Neural progenitor cell (in vitro differentiated cells): ENCODE measurements around the gene STRIP1.

ENCODE experiments used
- EZH2 ChIP-seq: fragments of 200-600 bp; sonication (generic); IDR thresholded peaks from 2 replicates; pipeline ENCODE4 v1.6.1; 2017; ENCODE audit warnings: antibody characterized with exemption, mild to moderate bottlenecking, moderate library complexity
- EZH2phosphoT487 ChIP-seq: fragments of 200-600 bp; sonication (generic); IDR thresholded peaks from 2 replicates; pipeline ENCODE4 v1.6.1; 2017; ENCODE audit warnings: antibody characterized with exemption
- TF ChIP-seq, protein P1 (sequence below): fragments of 200-600 bp; sonication (generic); IDR thresholded peaks from 2 replicates; pipeline ENCODE4 v1.5.1; 2017; ENCODE audit warnings: antibody characterized with exemption, mild to moderate bottlenecking

DNA sequence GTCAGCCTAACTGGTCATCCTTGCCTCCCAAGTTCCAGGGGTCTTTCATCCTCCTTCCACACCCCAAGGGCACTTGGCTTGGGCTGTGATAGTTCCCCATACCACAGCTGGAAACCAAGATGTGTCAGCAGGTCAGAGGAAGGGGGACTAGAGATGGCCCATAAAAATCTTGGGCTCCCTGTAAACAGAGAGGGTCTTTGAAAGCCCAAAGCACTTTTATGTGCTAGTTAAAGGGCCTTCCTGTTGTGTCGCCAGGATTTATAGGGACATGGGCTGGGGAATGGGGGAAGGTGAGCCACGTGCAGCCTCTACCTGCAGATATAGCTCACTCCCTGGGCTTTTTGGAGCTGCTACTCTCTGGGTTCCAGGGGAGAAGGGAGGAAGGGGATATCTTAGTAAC lies 65.9 kb downstream of the STRIP1 start:
- TF ChIP-seq, protein P1, sequence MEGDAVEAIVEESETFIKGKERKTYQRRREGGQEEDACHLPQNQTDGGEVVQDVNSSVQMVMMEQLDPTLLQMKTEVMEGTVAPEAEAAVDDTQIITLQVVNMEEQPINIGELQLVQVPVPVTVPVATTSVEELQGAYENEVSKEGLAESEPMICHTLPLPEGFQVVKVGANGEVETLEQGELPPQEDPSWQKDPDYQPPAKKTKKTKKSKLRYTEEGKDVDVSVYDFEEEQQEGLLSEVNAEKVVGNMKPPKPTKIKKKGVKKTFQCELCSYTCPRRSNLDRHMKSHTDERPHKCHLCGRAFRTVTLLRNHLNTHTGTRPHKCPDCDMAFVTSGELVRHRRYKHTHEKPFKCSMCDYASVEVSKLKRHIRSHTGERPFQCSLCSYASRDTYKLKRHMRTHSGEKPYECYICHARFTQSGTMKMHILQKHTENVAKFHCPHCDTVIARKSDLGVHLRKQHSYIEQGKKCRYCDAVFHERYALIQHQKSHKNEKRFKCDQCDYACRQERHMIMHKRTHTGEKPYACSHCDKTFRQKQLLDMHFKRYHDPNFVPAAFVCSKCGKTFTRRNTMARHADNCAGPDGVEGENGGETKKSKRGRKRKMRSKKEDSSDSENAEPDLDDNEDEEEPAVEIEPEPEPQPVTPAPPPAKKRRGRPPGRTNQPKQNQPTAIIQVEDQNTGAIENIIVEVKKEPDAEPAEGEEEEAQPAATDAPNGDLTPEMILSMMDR, result no peak
- no peak for TF ChIP-seq EZH2
- TF ChIP-seq EZH2phosphoT487, result no peak
